ENCODE measurements around the gene IL22RA1. TPM values are rescaled to one million over a fixed set of nuclear protein-coding genes. Genes with fewer than 3 reads are reported as not detected.

The IL22RA1 gene
- not detected for polyA plus RNA-seq (2013, experiment 1 of 2; ENCODE audit: insufficient read length)
- polyA plus RNA-seq (2013, experiment 2 of 2; ENCODE audit: insufficient read length) = not detected

GRCh38 chr1:24142546-24143534 is at the start of gene IL22RA1:
Gene IL22RA1 (minus strand): TSS chr1:24143140. CDS start chr1:24143082, 58 bp downstream.
- no peak for DNase-seq

- peak; percentile 7 for DNase-seq
Observed at GRCh38 chr1:24191860-24192259, 48.9 kb upstream of the IL22RA1 start.

GRCh38 chr1:24190983-24191461 is 48.1 kb upstream of the IL22RA1 start:
- DNase-seq = no peak

GRCh38 chr1:24189528-24189927 is 46.6 kb upstream of the IL22RA1 start:
- DNase-seq = no peak

GRCh38 chr1:24186993-24187790 is 44.3 kb upstream of the IL22RA1 start, which contains the start of gene IFNLR1:
Gene IFNLR1 (minus strand): TSS chr1:24187289. CDS start chr1:24187248, 41 bp downstream.
- DNase-seq = peak; percentile 18

- DNase-seq = no peak
Observed at GRCh38 chr1:24186711-24186992, 43.7 kb upstream of the IL22RA1 start.

GRCh38 chr1:24186031-24186710 is 43.2 kb upstream of the IL22RA1 start:
- no peak for DNase-seq

GRCh38 chr1:24185076-24185475 is 42.1 kb upstream of the IL22RA1 start:
- no peak for DNase-seq

- no peak for DNase-seq
Observed at GRCh38 chr1:24182061-24182460, 39.1 kb upstream of the IL22RA1 start.

GRCh38 chr1:24181619-24182018 is 38.7 kb upstream of the IL22RA1 start:
- no peak for DNase-seq

- no peak for DNase-seq
Observed at GRCh38 chr1:24180676-24181075, 37.7 kb upstream of the IL22RA1 start.

- no peak for DNase-seq
Observed at GRCh38 chr1:24179251-24179840, 36.4 kb upstream of the IL22RA1 start.

GRCh38 chr1:24178407-24178806 is 35.5 kb upstream of the IL22RA1 start:
- no peak for DNase-seq

GRCh38 chr1:24177161-24177560 is 34.2 kb upstream of the IL22RA1 start:
- no peak for DNase-seq

GRCh38 chr1:24175033-24175755 is 32.3 kb upstream of the IL22RA1 start:
- DNase-seq = no peak

- no peak for DNase-seq
Observed at GRCh38 chr1:24173638-24174575, 31.0 kb upstream of the IL22RA1 start.

GRCh38 chr1:24172598-24172997 is 29.7 kb upstream of the IL22RA1 start:
- DNase-seq = no peak

- no peak for DNase-seq
Observed at GRCh38 chr1:24169286-24169685, 26.3 kb upstream of the IL22RA1 start.

GRCh38 chr1:24168245-24168644 is 25.3 kb upstream of the IL22RA1 start:
- DNase-seq = no peak

- no peak for DNase-seq
Observed at GRCh38 chr1:24167008-24167407, 24.1 kb upstream of the IL22RA1 start.
